HTERT RPE-1 (cell line): ENCODE data around the gene AKAP6.
"Not testable (repeated sequence)": the region's sequence is repeated elsewhere in the genome, so short reads cannot be mapped to it uniquely, and the experiment has no call there.

ENCODE experiments used
- in situ Hi-C: fragments of 300-500 bp; cut with MboI; formaldehyde crosslinking; loops from 4 replicates; pipeline ENCODE4 v1.14.3; 2020; ENCODE audit warnings: low sequenced_read_pairs

Gene AKAP6

DNA sequence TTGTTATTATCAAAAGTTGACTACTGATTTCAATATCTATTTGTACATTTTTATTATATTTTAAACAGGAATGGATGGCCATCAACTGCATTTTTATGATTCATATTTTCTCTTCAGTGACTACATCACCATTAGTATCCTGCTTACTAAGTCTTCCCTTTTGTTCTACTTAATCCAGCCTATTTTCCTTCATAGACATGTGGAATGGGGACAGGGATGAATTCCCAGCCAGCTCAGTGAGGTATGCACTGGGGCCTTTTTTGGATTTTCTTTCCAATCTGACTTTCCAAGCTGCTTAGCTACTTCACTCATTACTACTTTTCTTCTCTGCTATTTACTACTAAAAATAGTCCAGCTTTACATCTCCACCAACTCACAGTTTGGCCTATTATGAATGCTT lies 38.4 kb downstream of the AKAP6 start:
- in situ Hi-C loops = no loop called here

DNA sequence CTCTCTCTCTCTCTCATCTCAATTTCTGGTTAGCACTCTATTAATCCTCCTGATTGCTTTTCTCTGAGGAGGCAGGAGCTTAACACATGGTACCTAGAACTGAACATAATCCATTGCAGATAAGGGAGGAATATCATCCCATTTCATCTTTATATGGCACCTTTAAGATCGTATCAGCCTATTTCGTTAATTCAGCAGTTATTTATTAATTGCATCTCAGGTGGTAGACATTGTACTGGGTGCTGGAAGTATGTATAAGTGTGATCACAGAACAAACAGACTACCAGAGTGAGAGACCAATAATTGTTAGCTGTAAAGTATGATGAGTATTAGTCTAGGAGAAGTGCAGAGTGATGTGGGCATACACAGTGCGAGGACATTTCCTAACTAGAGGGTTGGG lies 39.0 kb downstream of the AKAP6 start:
- in situ Hi-C loops = no loop called here

DNA sequence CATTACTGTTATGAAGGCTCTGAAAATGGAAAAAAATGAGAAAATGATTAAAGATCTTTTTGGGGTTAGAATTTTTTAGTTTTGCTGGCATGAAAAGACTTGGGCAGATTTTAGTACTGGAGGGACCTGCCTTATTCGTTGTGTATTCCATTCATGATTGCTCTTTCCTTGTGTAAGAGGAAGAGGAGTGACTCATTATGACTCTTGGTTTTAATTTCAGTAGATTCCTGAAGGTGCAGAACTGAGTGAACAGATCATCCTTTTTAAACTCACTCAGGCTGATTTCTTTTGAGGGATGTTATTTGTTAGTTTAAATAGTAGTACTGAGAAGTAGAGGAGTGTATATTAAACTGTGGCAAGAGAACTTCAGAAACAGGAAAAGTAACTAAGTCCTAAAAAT lies 41.6 kb downstream of the AKAP6 start:
- in situ Hi-C loops = no loop called here

DNA sequence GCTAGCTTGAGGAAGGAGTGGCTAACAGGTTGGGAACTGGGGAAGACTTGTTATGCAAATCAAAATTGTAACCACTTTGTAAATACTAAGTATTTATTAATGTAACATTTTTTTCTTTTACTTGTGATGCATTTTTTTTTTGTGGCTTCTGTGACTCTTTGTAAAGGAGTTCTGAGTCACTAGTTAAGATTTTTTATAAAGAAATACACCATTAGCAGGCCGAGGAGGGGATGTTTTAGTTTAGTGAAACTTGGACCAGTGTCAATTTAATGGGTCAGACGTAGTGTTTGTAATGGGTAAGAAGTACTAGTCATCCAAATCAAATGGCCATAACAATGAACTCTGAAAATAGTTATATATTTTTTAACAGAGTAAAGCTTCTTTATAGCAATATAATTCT lies 43.1 kb downstream of the AKAP6 start:
- in situ Hi-C loops = no loop called here

DNA sequence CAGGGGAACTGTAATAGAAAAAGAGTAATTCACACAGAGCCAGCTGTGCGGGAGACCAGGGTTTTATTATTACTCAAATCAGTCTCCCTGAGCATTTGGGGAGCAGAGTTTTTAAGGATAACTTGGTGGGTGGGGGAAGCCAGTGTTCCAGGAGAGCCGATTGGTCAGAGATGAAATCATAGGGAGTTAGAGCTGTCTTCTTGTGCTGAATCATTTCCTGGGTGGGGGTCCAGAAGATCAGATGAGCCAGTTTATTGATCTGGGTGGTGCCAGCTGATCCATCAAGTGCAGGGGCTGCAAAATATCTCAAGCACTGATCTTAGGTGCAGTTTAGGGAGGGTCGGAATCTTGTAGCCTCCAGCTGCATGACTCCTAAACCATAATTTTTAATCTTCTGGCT lies 44.1 kb downstream of the AKAP6 start:
- in situ Hi-C loops = not testable (repeated sequence)

DNA sequence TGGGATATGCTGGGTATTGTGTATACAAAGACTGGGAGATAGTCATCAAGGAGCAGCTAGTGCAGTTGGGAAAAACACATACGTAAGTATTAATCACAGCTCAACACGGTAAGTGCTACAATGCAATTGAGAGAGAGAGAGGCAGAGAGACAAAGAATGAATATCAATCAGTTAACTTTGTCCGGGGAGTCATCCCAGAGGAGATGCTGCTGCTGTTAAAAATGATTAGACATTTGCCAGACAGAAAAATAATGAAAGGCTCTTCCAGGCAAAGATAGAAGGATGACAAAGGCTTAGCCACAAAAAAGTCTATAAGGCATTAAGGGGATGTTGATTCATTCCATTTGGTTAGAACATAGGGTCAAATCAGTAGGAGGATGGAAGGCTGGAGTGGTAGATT lies 45.1 kb downstream of the AKAP6 start:
- in situ Hi-C loops = no loop called here

DNA sequence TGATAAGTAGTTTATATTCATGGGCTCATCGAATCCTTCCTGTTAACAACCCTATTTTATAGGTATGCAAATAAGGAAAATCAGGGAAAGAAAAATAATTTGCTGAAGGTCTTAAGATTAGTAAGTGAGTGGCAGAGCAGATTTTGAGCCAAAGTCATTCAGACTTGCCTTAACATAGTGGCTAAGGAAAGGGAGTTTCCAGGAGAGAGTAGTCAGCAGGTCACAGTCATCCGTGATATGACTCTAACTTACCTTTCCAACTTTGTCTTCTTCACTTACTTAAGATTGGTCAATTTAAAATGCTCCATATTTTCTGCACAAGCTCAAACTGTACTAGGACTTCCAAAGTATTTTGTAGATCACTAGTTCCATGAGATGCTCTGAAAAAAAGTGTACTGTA lies 46.6 kb downstream of the AKAP6 start:
- in situ Hi-C loops = no loop called here

DNA sequence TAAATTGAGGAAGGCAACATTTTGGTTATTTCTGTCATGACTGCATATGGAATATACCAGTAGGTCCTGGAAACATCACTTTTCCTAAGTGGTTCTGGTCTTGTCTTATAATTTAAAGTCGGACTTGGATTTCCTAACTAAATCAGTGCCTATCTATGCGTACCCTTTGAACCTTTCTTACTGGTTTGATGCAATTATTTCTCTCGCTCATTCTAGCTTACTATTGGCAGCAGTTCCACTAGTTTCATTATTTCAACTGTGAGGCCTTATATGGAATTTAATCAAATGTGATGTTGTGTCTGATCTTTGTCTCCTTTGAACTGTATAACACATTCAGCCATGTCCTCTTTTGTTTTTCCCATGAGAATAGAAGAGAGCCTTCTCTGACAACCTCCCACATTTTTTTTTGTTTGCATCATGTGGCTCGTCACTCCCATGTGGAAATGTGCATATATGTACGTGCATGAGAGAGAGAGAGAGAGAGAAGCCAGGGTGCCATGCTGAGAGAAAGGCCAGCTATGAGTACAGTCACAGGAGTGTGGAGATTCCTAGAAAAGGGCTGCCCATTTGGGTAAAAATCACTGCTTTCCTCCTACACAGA lies 48.0 kb downstream of the AKAP6 start:
- in situ Hi-C loops = no loop called here

DNA sequence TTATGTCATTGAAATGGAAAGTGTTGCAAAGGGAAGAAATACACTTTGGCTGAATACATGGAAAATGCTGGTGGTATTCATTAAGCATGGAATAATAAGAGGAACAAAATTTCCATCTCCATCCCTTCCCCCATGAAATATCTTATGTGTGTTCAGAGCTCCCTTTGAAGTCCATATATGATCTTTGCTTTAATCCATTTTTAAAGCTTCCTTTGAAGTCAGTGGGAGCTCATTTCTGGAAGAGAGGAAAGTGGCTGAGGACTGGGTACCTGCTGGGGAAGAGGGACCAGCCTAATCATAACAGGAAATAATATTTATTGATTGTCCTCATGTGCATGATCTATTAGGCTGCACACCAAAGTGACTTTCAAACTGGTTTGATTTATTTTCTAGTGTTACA lies 49.2 kb downstream of the AKAP6 start:
- in situ Hi-C loops = no loop called here

DNA sequence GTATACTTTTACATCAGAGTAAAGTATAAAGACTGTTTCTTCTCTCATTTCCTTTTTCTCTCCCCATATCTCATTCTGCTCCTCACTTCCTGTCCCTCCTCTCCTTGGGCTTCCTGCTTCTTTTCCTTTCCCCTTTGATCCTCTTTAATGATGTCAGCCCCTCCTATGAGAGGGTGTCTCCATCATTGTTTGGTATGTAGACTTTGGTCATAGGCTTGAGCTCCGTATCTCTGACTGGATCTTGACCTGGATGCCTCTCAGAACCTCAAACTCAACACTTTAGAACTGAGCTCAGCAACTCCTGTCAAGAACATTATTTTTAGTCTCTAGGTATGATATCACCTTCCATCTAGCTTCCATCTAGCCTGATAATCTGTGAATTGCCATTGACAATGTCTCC lies 50.3 kb downstream of the AKAP6 start:
- in situ Hi-C loops = no loop called here

DNA sequence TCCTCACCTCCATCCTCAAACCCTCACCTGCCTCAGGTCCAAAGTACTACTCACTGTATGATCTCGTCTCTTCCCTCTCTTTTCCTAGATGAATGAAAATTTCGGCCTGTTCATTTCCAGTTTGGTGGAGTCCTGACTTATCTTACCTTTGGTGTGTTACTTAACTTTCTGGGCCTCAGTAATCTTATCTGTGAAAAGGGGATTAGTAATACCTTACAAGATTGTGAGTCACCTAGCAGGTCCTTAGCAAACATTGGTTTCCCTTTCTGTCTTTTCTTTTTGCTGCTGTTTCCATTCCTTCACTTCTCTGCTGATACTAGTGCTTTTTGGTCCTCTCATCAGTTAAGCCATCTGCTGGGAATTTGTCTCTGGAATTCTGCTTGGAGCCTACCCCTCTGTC lies 52.8 kb downstream of the AKAP6 start:
- in situ Hi-C loops = no loop called here

DNA sequence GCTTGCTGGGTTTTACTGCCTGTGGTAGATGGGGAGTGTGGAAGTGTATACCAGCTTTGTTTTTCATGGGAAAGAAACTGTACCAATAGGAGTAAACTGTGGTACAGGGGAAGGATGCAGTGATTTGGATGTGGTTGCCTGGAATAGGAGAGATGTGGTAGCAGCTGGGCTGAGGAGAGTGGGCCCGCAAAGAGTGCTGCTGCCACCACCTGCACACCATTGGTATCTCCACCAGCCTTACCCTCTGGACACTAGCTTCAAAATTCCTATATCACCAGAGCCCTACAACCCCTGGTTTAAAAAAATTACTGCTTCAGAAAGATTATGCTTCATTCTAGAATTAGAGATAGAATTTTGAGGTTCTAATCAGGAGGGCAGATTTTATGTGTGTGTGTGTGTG lies 53.6 kb downstream of the AKAP6 start:
- in situ Hi-C loops = no loop called here

DNA sequence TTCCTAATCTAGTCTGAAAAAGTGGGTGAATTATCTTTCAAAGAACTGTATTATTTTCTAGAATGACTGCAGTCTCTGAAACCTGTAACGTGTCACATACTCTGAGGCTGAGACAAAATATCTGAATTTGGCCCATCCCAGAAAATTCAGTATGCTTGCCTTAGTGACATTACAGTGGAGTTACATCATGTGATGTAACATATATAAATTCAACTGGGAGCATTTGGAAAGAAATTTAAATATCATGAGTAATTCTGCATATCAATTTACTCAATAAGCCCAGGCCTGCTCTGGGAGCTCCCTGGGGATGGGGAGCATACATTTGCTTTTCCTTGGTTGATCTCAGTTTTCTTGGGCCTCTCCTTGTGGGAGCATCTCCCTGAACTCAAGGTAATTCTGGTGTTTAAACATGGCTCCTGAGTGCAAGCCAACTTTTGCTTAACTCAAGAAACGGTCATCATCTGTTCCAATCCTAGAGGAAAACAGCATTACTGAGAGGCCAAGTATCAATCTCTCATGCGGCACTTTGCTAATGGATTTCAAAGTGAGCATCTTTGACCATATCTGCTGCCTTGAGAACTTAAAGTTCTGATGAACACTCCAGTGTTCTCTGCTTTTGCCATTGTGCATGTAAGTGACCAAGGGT lies 54.4 kb downstream of the AKAP6 start:
- in situ Hi-C loops = no loop called here

DNA sequence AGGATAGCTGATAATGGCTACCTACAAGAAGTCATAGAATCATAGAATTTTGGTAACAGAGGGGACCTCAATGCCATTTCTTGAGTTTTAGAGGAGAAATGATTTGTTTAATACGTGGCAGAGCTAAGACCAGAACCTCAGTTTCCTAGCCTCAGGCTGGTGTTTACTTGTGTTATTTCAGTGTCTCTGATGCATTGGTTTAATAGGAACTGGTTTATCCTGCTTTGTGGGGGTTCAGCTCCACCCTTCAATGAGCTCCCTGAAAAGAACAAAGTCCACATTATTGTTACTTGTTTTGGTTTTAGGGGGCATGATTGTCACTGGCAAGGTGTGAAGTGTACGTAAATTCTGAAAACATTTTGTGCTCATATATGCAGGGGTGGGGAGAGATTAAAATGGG lies 55.4 kb downstream of the AKAP6 start:
- in situ Hi-C loops = no loop called here

DNA sequence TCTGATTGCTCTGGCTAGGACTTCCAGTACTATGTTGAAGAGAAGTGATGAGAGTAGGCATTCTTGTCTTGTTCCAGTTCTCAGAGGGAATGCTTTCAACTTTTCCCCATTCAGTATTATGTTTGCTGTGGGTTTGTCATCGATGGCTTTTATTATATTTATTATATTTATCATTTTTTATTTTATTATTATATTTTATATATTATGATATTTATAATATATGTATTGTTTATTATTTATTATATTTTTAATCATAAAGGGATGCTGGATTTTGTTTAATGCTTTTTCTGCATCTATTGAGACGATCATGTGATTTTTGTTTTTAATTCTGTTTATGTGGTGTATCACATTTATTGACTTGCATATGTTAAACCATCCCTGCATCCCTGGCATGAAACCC lies 58.2 kb downstream of the AKAP6 start:
- in situ Hi-C loops = not testable (repeated sequence)

DNA sequence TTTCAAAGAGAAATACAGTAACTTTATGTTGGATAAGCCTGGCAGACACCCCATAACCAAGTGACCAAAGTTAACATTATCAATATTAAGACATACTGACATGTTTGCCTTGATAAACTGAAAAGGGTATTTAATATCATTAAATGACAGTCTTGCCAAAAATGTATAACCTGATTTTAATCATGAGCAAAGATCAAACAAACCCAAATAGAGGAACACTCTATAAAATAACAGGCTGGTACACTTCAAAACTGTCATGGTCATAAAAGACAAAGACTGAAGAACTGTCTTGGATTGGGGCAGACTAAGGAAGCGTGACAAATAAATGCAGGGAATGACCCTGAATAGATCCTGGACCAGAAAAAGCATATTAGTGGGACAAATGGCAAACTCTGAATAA lies 64.0 kb downstream of the AKAP6 start:
- in situ Hi-C loops = no loop called here

DNA sequence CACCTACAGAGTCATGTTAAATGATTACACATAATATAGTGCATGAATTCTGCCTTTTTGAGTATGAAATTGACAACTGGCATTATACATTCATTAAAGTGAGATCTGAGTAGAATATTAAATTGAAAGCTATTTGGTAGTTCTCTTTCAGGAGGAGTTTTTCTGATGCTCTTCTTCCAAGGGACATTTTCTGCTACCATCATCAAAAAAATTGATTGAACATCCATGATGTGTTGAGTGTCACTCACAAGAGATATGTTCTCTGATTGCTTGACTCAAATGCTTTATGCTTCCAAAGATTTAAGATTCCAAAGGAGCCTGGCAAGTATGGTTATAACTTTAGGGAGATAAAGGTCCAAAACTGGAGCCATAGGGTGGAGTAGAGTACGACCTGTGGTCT lies 64.9 kb downstream of the AKAP6 start:
- in situ Hi-C loops = no loop called here

DNA sequence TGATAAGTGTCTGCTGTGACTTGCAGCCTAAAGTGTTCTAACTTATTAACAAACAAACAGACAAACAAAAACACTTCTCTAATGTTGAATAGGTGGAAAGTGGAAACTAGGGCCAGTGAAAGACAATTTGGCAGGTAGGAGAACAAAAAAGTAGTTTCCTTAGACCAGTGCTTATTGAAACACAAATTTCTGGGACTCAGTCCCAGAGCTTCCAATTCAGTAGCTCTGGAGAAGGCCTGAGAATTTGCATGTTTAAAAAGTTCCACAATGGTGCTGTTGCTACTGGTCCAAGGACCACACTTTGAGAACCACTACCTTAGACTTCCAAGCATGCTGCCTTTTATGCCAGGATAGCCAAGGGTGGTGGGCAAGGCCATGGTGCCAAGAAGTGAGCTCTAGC lies 67.8 kb downstream of the AKAP6 start:
- in situ Hi-C loops = no loop called here

DNA sequence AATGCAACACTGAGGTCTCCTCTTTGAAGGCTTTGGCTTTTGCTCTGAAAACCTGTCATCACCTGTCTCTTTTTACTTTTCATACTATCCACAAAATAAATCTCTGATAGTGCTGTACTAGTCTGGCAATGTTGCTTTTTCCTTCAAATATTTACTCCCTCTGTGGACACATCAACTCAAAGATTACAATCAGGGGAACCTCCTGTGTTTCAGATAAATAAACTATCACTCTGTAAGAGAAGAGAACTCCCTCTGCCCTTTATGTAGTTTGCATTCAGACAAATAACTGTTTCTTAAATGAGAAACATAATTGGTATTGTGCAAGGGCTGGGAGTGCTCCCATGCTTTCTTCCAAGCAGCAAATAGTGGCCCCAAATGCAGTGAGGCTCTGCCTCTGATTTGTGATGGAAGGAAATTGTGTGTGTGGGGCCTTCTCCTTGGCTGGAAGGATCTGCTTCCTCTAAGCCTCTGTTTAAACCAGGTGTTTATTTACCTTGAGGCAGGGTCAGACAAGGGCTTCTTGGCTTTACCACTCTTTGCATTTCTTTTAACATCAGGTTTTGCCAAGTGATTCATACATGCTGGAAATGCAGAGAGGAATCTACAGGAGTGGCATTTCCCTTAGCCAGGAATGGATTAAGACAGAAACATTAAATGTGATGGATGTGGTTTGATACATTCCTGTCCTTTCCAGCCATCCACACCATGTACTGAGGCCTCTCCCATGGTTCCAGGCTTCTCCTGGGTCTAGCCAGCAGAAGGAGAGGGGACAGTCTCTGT lies 69.0 kb downstream of the AKAP6 start:
- in situ Hi-C loops = no loop called here

DNA sequence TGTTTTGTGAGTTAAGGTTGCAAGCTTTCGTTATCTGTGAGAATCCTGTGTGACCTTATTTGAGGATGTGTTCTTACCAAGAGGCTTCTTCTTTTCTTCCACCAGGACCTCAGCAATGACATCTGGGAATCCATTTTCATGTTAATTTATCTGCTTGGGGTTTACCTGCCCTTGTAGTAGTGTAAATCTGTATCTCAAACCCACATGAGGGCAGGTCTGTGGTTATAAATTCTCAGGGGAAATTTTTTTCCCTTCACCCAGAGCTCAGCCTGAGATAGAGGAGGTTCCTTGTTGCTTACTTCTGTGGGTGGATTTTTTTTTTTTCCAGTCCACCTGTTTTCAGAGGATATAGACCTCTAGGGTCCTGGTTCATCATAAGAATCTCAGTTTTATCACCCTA lies 70.8 kb downstream of the AKAP6 start:
- in situ Hi-C loops = no loop called here

DNA sequence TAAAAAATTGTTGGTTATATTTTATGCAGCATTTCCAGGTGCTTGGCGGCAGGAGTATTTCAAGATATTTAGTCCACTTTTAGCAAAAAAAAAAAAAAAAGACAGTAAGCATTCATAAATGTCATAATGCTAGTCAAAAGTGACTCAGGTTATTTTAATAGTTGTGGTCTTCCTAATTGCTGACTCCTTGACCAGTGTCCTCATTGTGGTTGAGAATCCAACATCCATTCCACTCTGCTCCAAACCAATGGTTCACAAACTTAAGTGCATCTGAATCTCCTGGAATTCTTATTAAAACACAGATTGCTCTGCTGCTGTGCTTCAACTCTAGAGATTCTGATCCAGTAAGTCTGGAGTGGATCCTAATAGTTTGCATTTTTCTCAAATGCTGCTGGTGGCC lies 71.4 kb downstream of the AKAP6 start:
- in situ Hi-C loops = no loop called here

DNA sequence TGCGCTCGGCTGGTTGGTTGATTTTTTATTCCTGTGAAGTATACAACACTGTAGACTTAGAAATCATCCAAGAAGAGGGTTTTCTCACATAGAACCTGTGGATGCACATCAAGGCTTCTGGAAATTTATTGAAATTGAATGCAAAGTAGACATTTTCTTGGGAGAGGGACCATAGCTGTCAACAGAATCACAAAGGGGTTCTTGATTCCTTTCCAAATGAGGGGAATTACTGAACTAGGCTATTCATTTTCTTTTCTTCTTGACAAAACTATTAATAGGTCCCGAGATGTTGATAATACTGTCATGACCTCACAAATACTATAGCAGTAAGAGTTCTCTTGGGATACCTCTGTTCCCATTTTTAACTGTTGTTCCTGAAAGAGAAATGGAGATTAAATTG lies 73.9 kb downstream of the AKAP6 start:
- in situ Hi-C loops = no loop called here
